C4-2B (cell line): ENCODE results near the gene C3orf52.

Experiments
- CTCF ChIP-seq: fragments of 450-650 bp; conservative IDR thresholded peaks from 2 replicates; pipeline ENCODE4 v1.5.1; 2017; ENCODE audit warnings: mild to moderate bottlenecking
- ZFX ChIP-seq: fragments of 450-650 bp; IDR thresholded peaks from 2 replicates; pipeline ENCODE4 v1.6.1; 2017

DNA sequence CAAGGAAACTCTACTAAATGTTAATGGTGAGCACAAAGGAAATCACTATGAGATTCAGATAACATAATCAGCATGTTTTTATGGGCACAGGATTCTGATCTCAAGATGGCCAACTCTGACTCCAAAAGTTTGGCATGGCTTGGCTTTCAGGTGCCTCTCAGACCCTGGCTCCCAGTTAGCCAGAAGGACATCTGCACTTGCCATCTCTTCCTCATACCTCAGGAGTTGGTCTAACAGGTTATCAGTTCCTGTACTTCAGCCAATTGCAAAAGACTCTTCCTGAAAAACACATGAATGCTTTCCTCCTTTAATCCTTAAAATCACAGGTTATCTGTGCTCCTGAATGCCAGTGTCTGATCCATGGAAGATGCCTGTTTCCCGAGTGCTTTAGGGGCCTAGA, 26.7 kb upstream of the C3orf52 start:
- TF ChIP-seq CTCF: no peak
- no peak for TF ChIP-seq ZFX
